ENCODE results near the gene LDLRAD4.

The LDLRAD4 gene

DNA sequence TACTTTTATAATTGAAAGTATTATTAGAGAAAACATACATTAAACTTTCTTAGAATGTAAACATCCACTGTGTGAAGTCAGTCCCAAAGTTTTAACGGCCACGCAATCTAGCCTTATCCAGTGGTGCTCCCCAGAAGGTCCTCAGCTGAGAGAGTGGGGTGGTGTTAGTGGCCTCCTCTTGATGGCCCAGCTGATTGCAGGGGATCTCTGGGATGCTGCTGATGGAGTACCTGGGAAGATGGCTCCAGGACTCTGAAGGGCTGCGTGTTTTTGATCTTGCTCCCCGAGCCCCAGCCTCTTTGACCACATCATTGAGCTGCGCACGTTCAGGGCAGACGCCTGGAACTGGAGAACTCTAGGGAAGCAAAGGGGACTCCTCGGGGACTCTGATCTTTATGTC is 326.4 kb downstream of the LDLRAD4 start:
- DNase-seq: no peak

DNA sequence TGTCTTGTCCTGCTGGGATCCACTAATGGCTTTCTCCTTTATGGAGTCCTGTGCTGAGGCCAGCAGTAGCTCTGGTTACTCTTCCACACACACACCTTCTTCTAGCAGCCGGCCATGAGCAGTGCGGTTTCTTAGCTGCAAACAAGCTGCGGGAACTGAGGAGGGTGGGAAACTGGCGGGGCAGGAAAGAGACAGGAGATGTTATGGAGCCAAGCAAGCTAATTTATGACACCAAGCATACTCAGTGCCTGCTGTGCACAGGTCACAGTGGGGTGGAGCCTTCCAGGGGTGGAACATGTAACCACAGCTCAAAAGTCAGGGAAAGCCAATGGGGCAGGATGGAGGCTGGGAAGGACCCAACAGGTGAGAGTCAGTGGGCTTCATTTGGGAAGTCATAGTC is 327.0 kb downstream of the LDLRAD4 start:
- DNase-seq: no peak

DNA sequence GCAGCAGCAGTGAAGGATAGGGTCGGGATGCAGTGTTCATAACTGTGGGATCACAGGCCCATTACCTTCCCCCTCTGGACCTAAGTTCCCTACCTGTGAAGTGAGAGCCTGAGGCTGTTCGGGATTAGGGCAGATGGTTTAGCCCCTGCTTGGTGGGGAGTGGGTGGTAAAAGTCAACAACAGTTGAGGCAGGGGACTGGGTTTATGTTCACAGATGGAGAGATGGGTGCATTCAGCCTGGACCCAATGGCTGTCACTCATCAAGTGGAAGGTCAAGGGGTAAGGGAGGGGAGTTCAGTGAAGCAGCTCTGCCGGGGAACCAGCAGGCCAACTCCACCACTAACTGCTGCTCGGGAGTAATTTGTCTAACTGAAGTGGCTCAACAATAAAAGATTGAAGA is 327.4 kb downstream of the LDLRAD4 start:
- DNase-seq: no peak

DNA sequence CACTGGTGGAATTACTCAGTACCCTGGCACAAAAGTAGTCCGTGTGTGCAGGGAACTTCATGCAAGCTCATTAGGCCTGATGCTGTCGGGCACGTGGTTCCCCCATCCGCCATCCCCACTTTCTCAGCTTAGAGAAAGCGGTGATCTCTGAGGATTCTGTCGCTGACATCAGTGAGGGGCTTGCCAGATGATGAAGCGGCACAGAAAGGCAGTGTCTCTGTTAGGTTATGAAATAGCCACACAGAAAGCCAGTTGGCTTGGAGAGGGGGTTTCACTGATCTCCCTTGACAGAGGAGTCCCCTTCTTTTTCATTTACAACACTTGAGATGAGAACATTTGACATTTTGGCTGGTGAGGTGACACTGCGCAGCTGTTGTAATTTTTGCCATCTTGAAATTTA is 328.1 kb downstream of the LDLRAD4 start:
- DNase-seq: no peak

DNA sequence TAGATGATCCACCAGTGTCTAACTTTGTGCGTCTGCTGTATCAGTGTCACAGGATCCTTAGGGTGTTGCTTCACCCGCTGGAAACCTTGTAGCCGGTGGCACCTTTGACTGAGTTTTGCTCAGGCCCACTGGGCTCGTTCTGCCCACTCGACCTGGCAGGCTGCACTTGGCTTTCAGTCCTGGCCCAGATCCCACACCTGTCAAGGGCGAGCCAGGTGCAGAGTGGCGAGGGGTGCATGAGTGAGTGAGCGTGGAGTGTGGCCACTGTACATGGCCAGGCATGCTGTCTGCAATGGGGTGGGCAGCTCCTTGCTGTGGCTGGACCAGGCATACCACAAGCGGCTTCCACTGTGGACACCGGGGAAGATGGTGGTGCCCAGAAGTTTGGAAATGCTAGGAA is 328.8 kb downstream of the LDLRAD4 start:
- no peak for DNase-seq

DNA sequence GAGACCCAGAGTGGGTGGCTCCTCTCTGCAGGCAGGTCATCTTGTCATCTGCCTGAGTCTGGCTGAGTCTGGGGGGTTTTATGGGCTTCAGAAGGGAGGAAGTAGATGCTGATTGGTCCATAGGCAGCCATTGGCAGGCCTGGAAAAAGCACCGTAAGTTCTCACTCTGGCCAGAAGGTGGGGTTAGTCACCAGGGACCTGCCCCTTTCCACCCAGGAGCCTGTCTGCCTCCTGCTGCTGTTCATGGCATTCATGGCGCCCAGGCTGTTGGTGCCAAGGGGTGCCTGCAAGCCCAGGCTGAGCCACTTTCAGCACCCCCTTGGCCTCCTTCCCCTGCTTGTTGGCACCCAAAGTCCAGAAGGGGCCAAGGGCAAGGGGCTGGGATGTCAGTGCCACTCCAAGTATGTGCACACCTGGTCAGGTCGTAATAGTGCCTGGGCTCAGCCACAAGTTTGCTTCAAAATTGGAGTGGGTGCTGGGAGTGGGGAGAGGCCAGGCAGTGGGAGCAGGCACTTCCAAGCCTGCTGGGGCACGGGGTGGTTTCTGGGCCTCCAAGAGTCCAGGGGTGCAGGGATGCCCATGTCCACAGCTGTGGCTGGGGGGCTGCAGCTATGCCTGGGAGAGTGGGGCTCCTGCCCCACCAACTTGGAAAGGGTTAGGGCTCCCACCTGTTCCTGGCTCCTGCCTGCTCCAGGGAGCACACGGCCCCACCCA is 329.7 kb downstream of the LDLRAD4 start:
- peak; percentile 9 for DNase-seq

DNA sequence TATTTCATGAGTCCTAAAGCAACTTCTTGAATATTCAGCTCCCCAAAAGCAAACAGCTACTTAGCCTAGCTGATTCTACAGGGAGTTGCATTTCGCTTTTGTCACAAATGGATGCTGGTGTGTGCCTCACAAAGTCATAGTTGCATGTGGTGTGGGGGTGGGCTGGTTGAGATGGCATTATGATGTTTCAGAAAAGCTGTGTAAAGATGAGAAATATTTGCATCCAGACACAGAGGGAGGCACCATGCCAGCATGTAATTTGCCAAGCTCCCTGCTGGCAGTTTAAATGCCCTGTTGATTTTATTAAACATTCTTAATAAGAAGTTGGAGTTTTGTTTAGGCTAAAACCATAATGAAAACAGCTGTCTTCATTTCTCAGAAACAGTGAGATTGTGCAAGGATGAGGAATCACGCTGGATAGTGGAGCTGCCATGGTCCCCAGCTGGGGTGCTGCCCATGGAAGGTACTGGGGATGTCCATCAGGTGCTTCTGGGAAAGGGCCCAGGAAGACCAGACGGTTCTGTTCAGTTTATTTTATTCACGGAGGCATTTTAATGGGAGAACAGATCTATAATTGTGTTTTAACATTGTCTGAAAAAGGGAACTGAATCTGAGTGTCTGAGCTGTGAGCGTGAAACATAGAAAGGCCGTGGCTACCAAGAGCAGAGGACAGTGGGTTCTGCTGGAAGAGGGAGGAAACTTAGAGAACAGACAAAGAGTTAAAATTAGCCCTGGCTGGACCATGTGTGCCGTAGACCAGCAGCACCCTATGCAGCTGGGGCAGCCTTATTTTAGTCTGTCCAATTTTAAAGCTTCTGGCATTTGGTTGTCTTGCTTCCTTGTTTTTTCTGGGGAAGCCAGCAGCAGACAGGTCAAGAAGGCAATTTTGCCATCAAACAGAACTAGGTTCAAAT is 330.7 kb downstream of the LDLRAD4 start:
- peak; percentile 96 for DNase-seq

- no peak for DNase-seq
These were observed 331.3 kb downstream of the LDLRAD4 start for GRCh38 chr18:13549880-13550232.

DNA sequence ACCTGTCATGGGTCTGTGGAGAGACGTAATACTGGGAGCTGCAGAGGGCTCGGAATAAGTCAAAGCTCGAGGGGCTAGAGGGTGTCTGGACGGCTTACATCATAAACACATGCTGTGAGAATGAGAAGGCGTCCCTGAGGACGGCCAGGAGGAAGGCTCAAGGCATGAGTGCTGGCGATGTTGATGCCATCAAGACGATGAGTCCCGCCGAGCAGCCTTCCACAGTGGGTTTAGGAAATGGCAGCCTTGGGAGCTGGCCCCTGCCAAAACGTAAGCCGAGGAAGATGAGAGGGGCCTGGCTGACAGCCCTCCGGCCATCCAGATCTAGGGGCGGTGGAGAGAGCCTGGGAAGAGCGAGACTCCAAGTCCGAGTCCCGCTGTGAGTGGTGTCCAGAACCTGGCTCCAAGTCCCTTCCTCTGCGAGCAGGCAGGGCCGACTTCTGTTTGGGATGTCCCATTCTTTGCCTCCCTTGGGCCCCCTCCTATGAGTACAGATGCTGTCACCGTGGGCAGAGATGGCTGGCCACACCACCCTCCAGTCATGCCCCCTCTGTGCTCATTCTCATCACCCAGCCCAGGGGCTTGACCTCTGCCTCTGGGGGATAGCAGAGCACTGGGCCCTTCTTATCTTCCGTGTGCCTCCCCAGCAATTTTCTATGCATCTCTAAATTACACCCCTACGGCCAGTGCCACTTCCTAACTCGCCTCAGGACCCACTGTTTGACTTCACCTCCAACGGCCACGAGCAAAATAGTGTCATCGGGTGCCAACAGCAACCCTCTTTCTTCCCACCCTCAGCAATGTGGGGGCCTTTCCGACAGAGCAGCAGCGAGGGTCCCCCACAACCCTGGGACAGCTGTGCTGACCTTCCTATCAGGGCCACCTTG is 332.1 kb downstream of the LDLRAD4 start:
- no peak for DNase-seq

- DNase-seq: no peak
These were observed 332.7 kb downstream of the LDLRAD4 start for GRCh38 chr18:13551305-13551603.

DNA sequence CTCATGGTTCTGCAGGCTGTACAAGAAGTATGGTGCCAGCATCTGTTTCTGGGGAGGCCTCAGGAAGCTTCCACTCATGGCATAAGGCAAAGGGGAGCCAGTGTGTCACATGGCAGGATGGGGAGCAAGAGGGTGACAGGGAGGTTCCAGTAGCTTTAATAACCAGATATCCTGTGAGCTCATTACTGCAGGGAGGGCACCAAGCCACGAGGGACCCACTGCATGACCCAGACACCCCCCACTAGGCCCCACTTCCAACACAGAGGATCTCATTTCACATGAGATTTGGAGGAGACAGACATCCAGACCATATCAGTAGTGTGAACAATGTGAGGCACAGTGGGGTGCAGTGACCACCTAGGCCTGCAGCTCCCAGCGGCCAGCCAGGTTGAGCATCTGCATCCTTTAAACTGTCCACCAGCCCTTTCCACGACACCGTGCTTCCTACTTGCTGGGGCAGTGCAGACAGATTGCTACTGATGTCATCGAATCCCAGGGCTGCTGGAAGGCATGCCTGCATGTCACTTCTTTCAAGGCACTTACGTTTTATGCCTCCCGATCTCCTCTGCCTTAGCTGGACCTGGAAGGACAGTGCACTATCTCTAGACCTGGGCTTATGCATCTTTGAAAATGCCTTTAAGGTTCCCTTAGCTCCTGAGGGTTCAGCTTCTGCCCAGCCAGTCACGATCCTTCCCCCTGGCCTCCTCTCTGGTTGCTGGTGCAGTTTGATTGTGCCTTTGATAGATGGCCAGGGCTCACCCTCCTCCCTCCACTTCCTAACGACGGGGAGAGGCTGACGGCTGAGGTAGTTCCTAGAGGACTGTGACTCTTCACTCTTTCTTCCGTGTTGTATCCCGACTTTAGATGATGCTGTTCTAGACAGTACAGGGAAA is 333.5 kb downstream of the LDLRAD4 start:
- no peak for DNase-seq

GRCh38 chr18:13553449-13553848 is 334.9 kb downstream of the LDLRAD4 start:
- no peak for DNase-seq

- no peak for DNase-seq
These were observed 336.6 kb downstream of the LDLRAD4 start for GRCh38 chr18:13555192-13555591.

- DNase-seq: no peak
These were observed 337.3 kb downstream of the LDLRAD4 start for GRCh38 chr18:13555865-13556264.

DNA sequence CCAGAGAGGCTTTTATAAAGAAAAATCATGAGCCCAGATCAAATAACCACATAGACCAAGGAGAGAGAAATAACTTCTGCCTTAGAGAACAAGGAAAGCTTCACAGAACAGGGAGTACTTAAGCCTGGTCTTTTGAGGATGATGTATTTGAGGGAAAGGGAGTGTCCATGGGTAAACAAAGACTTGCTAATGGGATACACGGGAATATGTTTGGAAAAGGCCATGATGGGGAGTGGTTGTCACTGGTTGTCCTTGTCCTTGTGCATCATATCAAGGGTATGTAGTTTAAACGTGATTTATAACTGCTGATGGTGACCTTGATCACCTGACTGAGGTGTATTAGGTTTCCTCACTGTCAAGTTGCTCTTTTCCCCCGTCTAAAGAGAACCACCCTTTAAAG is 337.9 kb downstream of the LDLRAD4 start:
- DNase-seq: no peak

DNA sequence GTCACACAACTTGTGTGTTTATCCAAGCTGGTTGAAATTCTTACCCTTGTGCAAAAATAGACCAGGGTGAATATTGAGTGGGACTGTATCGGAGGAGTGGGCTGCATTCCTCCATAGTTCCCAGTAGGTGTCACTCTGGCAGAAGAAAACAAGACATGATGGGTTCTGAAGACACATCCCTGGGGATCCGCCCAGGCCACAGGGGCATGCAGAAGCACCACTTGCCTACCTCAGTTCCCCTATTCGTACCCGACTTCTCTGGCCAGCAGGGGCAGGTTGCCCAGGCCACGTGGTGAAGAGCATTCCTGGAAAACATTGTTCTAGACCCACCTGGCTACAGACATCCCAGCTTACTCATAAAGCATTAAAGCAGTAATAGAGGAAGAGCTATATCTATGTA is 339.6 kb downstream of the LDLRAD4 start:
- peak; percentile 70 for DNase-seq

- DNase-seq: no peak
These were observed 340.2 kb downstream of the LDLRAD4 start for GRCh38 chr18:13558790-13559189.

DNA sequence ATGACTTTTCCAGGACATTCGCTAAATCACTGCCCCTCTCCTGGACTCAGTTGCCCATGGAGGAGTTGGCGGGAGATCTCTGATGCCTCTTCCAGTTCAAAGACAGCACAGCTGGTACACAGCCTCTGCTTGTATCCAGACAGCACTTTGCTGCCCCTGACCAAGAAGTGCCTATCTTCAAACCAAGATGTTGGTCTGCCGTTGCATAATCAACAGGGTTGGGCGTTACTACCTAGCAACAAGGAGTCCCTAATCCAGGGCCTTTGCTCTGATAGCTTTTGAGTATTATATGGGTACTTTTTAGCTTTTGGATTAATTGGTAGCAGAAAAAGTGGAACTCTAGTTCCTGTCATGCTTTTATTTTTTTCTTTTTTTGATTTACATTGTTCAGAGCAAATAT is 341.2 kb downstream of the LDLRAD4 start:
- DNase-seq: peak; percentile 63

GRCh38 chr18:13560306-13560705 is 341.7 kb downstream of the LDLRAD4 start:
- no peak for DNase-seq

GRCh38 chr18:13562494-13563029 is 344.0 kb downstream of the LDLRAD4 start:
- DNase-seq: peak; percentile 68

GRCh38 chr18:13563390-13563805 is 344.8 kb downstream of the LDLRAD4 start:
- peak; percentile 81 for DNase-seq

DNA sequence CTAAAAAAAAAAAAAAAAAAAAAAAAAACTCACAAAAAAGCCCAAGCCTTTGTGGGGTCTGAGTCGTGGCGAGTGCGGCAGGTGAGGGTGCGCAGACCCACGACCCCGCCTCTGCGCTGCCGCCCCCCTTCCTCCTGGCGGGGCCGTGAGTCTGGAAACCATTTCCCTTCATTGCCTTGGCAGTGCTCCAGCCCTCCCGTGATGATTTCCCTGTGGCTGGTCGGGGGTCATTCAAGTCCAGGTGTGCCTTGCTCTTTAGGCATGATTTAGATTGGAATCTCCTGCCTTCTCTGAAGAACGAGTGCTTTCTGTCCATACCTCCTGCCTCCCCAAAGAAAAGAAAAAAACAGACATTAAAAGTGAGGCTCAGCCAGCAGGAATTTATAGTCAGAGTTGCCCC is 346.0 kb downstream of the LDLRAD4 start:
- DNase-seq: no peak

Data from MV-4-11 (cell line).